Measurements from ENCODE around the gene GCSAM.

- TF ChIP-seq, protein P1, sequence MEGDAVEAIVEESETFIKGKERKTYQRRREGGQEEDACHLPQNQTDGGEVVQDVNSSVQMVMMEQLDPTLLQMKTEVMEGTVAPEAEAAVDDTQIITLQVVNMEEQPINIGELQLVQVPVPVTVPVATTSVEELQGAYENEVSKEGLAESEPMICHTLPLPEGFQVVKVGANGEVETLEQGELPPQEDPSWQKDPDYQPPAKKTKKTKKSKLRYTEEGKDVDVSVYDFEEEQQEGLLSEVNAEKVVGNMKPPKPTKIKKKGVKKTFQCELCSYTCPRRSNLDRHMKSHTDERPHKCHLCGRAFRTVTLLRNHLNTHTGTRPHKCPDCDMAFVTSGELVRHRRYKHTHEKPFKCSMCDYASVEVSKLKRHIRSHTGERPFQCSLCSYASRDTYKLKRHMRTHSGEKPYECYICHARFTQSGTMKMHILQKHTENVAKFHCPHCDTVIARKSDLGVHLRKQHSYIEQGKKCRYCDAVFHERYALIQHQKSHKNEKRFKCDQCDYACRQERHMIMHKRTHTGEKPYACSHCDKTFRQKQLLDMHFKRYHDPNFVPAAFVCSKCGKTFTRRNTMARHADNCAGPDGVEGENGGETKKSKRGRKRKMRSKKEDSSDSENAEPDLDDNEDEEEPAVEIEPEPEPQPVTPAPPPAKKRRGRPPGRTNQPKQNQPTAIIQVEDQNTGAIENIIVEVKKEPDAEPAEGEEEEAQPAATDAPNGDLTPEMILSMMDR (IDR thresholded peaks at IDR 0.05) = no peak
- TF ChIP-seq EZH2 (IDR thresholded peaks at IDR 0.05; ENCODE audit: borderline replicate concordance, insufficient read depth, low read depth, low read length, poor library complexity, severe bottlenecking) = no peak
Measured at GRCh38 chr3:112130638-112130993, 2.4 kb downstream of the GCSAM start.

All from B cell (primary cell).